AG04449 (cell line): ENCODE measurements around the gene RNPEPL1.
"Not testable (repeated sequence)": the region's sequence is repeated elsewhere in the genome, so short reads cannot be mapped to it uniquely, and the experiment has no call there.

Source experiments
- CTCF ChIA-PET: fragments of 350-600 bp; formaldehyde crosslinking; extraction: SDS; loops from one replicate; lab custom pipeline; 2021; ENCODE audit warnings: antibody characterized with exemption; lab: Yijun Ruan, JAX
- POLR2A ChIA-PET: fragments of 400-600, 350-600 bp; formaldehyde crosslinking; extraction: SDS; loops from one replicate; lab custom pipeline; 2020; ENCODE audit warnings: antibody characterized with exemption, inconsistent platforms; lab: Yijun Ruan, JAX
- DNase-seq: peaks from one replicate; pipeline ENCODE4 v3.0.0-alpha.2; 2010; ENCODE audit warnings: low read depth, low spot score
- H3K4me3 ChIP-seq: 2 replicates; pipeline ENCODE4 v1.5.1; 2011; ENCODE audit warnings: low read depth, mild to moderate bottlenecking, control low read depth, low read length
- TF ChIP-seq, protein P1 (sequence below): IDR thresholded peaks from one replicate; pipeline ENCODE4 v1.5.1; 2011; ENCODE audit warnings: mild to moderate bottlenecking, moderate library complexity, low read length, control low read depth, inconsistent platforms; ENCODE audit not compliant: insufficient read depth; ENCODE audit errors: missing control alignments

RNPEPL1 gene

DNA sequence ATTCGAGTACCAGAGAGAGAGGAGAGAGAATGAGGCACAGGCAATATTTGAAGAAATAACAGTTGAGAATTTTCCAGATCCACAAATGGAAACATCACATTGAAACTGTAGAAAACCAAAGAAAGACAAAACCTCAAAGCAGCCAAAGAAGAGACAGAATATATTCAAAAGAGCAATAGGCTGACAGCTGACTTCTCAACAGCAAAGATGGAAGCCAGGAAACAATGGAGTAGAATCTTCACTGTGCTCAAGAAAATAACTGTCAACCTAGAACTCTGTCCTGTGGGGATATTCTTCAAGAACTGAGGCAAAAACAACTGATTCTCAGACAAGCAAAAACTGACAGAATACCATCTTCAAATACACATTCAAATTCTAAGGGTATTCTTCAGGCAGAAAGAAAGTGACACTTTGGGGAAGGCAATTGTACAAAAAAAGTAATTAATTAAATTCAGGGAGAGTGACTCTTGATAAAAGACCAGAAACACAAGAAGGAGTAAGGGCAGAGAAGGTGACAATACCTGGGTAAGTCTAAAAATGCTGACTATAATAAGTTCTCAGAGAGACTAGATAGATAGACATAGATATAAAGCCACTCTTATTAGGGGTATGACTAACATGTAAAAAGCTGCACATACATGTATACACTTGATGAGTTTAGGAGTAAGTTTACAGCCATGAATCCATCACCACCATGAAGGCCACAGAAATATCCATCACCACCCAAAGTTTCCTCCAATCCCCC is 36.1 kb upstream of the RNPEPL1 start:
- ChIA-PET CTCF (interaction anchor here (2.2 kb wide), 1 partner anchor 18 kb away, joined by 11 read pairs; no protein-coding TSS in a partner anchor), POLR2A (no interaction called here)
- DNase-seq, result no peak
- no peak overlapping the region for H3K4me3 ChIP-seq
- TF ChIP-seq, protein P1, sequence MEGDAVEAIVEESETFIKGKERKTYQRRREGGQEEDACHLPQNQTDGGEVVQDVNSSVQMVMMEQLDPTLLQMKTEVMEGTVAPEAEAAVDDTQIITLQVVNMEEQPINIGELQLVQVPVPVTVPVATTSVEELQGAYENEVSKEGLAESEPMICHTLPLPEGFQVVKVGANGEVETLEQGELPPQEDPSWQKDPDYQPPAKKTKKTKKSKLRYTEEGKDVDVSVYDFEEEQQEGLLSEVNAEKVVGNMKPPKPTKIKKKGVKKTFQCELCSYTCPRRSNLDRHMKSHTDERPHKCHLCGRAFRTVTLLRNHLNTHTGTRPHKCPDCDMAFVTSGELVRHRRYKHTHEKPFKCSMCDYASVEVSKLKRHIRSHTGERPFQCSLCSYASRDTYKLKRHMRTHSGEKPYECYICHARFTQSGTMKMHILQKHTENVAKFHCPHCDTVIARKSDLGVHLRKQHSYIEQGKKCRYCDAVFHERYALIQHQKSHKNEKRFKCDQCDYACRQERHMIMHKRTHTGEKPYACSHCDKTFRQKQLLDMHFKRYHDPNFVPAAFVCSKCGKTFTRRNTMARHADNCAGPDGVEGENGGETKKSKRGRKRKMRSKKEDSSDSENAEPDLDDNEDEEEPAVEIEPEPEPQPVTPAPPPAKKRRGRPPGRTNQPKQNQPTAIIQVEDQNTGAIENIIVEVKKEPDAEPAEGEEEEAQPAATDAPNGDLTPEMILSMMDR, result no peak

DNA sequence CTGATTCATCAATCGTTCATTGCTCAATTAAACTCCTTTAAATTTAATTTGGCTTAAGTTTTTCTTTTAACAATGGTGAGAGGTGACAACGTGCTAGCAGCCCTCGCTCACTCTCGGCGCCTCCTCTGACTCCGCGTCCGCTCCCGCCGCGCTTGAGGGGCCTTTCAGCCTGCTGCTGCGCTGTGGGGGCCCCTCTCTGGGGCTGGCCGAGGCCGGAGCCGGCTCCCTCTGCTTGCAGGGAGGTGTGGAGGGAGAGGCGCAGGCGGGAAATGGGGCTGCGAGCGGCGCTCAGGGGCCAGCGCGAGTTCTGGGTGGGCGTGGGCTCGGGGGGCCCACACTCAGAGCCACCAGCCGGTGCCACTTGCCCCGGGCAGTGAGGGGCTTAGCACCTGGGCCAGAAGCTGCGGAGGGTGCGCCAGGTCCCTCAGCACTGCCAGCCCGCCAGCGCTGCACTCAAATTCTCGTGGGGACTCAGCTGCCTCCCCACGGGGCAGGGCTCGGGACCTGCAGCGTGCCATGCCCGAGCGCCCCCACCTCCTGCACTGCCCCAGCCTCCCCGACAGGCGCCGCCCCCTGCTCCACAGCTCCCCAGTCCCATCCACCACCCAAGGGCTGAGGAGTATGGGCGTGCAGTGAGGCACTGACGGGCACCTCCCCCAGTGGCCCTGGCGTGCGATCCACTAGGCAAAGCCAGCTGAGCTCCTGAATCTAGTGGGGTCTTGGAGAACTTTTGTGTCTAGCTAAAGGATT is 30.1 kb upstream of the RNPEPL1 start:
- TF ChIP-seq, protein P1, result no peak
- ChIA-PET CTCF (interaction anchor here (1.4 kb wide), 1 partner anchor 24 kb away, joined by 6 read pairs; no protein-coding TSS in a partner anchor), POLR2A (no interaction called here)
- H3K4me3 ChIP-seq, result no peak overlapping the region
- DNase-seq, result no peak

DNA sequence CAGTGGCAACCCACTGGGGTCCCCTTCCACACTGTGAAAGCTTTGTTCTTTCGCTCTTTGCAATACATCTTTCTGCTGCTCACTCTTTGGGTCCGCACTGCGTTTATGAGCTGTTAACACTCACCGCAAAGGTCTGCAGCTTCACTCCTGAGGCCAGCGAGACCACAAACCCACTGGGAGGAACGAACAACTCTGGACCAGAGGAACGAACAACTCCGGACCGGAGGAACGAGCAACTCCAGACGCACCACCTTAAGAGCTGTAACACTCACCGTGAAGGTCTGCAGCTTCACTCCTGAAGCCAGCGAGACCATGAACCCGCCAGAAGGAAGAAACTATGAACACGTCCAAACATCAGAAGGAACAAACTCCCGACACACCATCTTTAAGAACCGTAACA is 29.2 kb upstream of the RNPEPL1 start:
- CTCF ChIA-PET, result interaction anchor here (1.4 kb wide), 1 partner anchor 25 kb away, joined by 6 read pairs; no protein-coding TSS in a partner anchor
- DNase-seq, POLR2A ChIA-PET, H3K4me3 ChIP-seq: not testable (repeated sequence)

DNA sequence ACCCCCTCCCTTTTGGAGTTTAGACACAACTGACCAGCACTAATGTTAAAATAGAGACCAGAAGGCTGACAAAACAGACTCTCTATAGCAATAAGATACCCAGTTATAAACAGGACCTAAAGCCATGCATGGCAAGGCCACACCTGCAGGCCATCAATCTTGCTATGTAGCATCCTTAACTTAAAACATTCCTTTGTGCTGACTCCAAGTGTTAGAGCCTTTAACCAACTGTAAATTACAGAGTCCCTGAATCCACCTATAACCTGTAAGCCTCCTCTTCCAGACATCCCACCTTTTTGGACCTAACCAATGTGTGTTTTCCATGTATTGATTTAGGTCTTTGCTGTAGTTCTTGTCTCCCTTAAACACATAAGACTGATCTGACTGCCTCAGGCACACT is 28.4 kb upstream of the RNPEPL1 start:
- CTCF ChIA-PET, result no interaction called here
- TF ChIP-seq, protein P1, result no peak
- DNase-seq, result no peak
- POLR2A ChIA-PET, result no interaction called here
- no peak overlapping the region for H3K4me3 ChIP-seq

DNA sequence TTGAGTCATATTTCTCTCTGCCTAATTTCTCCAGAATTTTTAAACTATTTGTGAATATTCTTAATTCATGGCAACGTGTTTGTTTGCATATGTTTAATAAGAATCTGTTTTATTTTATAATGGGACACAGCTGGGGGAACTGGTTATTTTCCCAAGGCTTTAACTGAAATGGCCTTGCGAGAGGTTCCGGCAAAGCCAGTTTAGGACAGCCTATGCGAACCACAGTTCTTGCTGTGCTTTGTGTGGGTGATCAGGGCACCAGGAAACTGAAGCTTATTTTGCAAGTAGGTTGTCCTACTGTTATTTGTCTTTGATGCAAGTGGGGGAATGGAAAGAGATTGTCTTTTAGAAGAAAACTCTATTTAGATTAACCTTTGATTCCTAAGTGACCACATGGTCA is 17.0 kb upstream of the RNPEPL1 start:
- ChIA-PET POLR2A (no interaction called here), CTCF (interaction anchor here (0.8 to 1.5 kb wide), 2 partner anchors 15 to 37 kb away, joined by 3 to 7 read pairs; no protein-coding TSS in a partner anchor)
- H3K4me3 ChIP-seq, result no peak overlapping the region
- TF ChIP-seq, protein P1, result no peak
- DNase-seq, result no peak

DNA sequence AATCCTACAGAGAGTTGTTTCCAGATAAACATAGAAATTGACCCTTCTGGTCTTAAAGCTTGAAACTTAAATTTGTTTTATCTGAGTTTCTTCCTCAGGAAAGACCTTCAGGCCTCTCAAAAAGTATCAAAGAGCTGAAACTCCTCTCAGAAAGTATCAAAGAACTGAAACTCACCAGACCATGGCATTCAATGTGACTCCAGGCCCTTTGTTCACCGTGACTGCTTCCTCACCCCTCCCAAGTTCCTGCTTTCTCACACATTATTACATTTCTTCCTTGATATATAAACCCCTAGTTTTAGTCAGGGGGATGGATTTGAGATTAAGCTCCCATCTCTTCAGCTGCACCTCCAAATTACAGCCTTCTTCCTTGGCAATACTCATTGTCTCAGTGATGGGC is 16.5 kb upstream of the RNPEPL1 start:
- ChIA-PET POLR2A (no interaction called here), CTCF (interaction anchor here (1.0 to 1.5 kb wide), 2 partner anchors 10 to 14 kb away, joined by 3 to 7 read pairs; no protein-coding TSS in a partner anchor)
- no peak overlapping the region for H3K4me3 ChIP-seq
- TF ChIP-seq, protein P1, result no peak
- DNase-seq, result no peak
